Endothelial cell of umbilical vein (primary cell): ENCODE measurements around the gene PGGHG. TPM values are rescaled to one million over a fixed set of nuclear protein-coding genes. Genes with fewer than 3 reads are reported as not detected.
A peak's percentile ranks its signal among the peaks of the same experiment; 100 is the strongest.
"Not testable (repeated sequence)": the region's sequence is repeated elsewhere in the genome, so short reads cannot be mapped to it uniquely, and the experiment has no call there.

ENCODE experiments used
- BruUV-seq: library from RNA; stranded (reverse); fragments of 400-500 nt; replicated peaks from 2 replicates; lab custom pipeline; 2021; lab: Mats Ljungman, UMichigan
- CTCF ChIA-PET: fragments of 300-600, 350-600 bp; sonication (Branson Sonifier 250); formaldehyde crosslinking; loops from one replicate; lab custom pipeline; 2021; ENCODE audit warnings: antibody characterized with exemption, inconsistent platforms; lab: Charles Lee
- POLR2A ChIA-PET: fragments of 300-600, 350-600 bp; sonication (Branson Sonifier 250); formaldehyde crosslinking; loops from one replicate; lab custom pipeline; 2021; ENCODE audit warnings: antibody characterized with exemption, inconsistent platforms; lab: Charles Lee
- DNase-seq: peaks from one replicate; pipeline ENCODE4 v3.0.0-alpha.2; 2011; ENCODE audit warnings: low read depth, low spot score
- FAIRE-seq: peaks from 2 replicates; lab custom pipeline; 2011; peaks lifted over from hg19 to GRCh38; lab: Jason Lieb, UNC
- H2AFZ ChIP-seq: 2 replicates; pipeline ENCODE4 v1.6.0; 2012; ENCODE audit warnings: low read depth, low read length, control low read depth, inconsistent platforms
- H3K27ac ChIP-seq: 2 replicates; pipeline ENCODE4 v1.5.1; 2011; ENCODE audit warnings: low read depth, mild to moderate bottlenecking, control low read depth, low read length, moderate library complexity; ENCODE audit not compliant: insufficient read depth
- H3K27me3 ChIP-seq, 2 experiments: 2 replicates each; pipeline versions ENCODE4 v1.6.0 to v1.6.1; 2011; ENCODE audit warnings: low read length in 2 of 2, mixed read lengths in 1 of 2; ENCODE audit not compliant: control insufficient read depth in 2 of 2, insufficient read depth in 2 of 2
- H3K36me3 ChIP-seq, 2 experiments: 2 replicates in 1 of 2; 3 replicates in 1 of 2; pipeline ENCODE4 v1.5.1; 2011; ENCODE audit warnings: low read length in 2 of 2, mild to moderate bottlenecking in 1 of 2, moderate library complexity in 1 of 2; ENCODE audit not compliant: control insufficient read depth in 2 of 2, insufficient read depth in 2 of 2; ENCODE audit errors: extremely low read depth in 1 of 2
- H3K4me1 ChIP-seq: 3 replicates; pipeline ENCODE4 v1.5.1; 2011; ENCODE audit warnings: mild to moderate bottlenecking, low read length; ENCODE audit not compliant: control insufficient read depth, insufficient read depth; ENCODE audit errors: extremely low read depth
- H3K4me2 ChIP-seq: 2 replicates; pipeline ENCODE4 v1.6.1; 2011; ENCODE audit warnings: low read length, control low read depth, mixed read lengths; ENCODE audit not compliant: insufficient read depth
- H3K4me3 ChIP-seq, 3 experiments: fragments of 200-600 bp in 1 of 3; sonication (generic), shearing (Covaris generic) in 1 of 3; replicated peaks in 1 of 3; 2 replicates each; pipeline ENCODE4 v1.5.1; 2011 to 2016; ENCODE audit warnings: control low read depth in 3 of 3, low read length in 3 of 3, mild to moderate bottlenecking in 2 of 3, inconsistent platforms in 1 of 3, low read depth in 1 of 3, moderate library complexity in 1 of 3; ENCODE audit not compliant: insufficient read depth in 1 of 3
- H3K79me2 ChIP-seq: 2 replicates; pipeline ENCODE4 v1.6.0; 2012; ENCODE audit warnings: low read length, inconsistent platforms; ENCODE audit not compliant: control insufficient read depth, insufficient read depth
- H3K9ac ChIP-seq: replicated peaks from 2 replicates; pipeline ENCODE3; 2011; ENCODE audit warnings: low read length, control low read depth; ENCODE audit not compliant: insufficient read depth; ENCODE audit errors: extremely low read depth
- H3K9me1 ChIP-seq: replicated peaks from 3 replicates; pipeline ENCODE4 v1.6.0; 2011; ENCODE audit warnings: mild to moderate bottlenecking, low read length; ENCODE audit not compliant: control insufficient read depth, insufficient read depth; ENCODE audit errors: extremely low read depth
- H3K9me3 ChIP-seq: replicated peaks from 2 replicates; pipeline ENCODE4 v1.5.1; 2012; ENCODE audit warnings: low read length, inconsistent platforms; ENCODE audit not compliant: control insufficient read depth, insufficient read depth
- H4K20me1 ChIP-seq: replicated peaks from 2 replicates; pipeline ENCODE3; 2011; ENCODE audit warnings: mild to moderate bottlenecking, low read length; ENCODE audit not compliant: control insufficient read depth, insufficient read depth; ENCODE audit errors: extremely low read depth
- POLR2A ChIP-seq: IDR thresholded peaks from 2 replicates; pipeline ENCODE4 v1.6.1; 2012; ENCODE audit warnings: low read depth, mild to moderate bottlenecking, control low read depth, low read length
- dilution Hi-C: fragments of 300-500 bp; cut with MboI; formaldehyde crosslinking; loops from one replicate; pipeline ENCODE4 v1.15.0; 2019; ENCODE audit warnings: low sequenced_read_pairs; ENCODE audit not compliant: extremely low pct_ligation_motif_present
- intact Hi-C: fragments of 100-400 bp; cut with micrococcal nuclease; formaldehyde crosslinking; loops from one replicate; pipeline ENCODE4 v1.10.0; 2022
- polyA plus RNA-seq, 4 experiments: library from polyadenylated mRNA; depleted of rRNA in 3 of 4; stranded (reverse) in 3 of 4; unstranded in 1 of 4; fragments of >200 nt; gene quantifications; 2 replicates each; pipeline versions ENCODE4 v1.2.1 to v1.2.3, GENCODE V29; 2011 to 2012; ENCODE audit warnings: missing spikeins in 1 of 4
- total RNA-seq: library from RNA; stranded (reverse); gene quantifications from 2 replicates; pipeline ENCODE4 v1.2.3, GENCODE V29; 2021

The PGGHG gene
- total and polyA plus RNA-seq, 2 donors (not counting 3 experiments of a cell fraction or from before 2014, with no cell fraction given): 31.6 to 42.4 TPM

DNA sequence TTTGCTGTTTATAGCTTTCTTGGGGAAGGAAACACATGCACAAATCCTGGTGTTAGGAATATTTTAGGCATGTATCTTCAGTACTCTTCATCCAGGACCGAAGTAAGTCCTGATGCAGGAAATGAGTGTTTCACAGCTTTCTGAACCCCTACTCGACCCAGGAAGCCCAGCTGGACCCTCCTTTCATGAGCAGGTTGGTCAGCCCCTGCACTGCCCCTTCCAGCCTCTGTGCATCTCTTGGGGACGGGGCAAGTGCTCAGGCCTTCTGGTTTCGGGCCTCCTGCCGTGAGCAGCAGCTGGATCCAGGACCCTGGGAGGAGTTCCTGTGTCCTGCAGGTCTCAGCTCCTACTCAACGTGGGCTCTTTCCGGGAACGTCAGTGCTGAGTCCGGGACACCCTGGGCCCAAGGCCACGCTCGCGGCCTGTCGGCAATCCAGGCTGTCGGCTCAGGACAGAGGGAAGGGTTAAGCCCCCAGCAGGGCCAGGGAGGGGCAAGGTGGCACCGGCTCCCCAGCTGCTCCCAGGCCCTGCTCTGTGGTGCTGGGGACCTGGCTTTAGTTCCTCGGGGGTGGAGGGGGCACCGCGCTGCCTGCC is 21.1 kb downstream of the PGGHG start:
- CTCF ChIA-PET: interaction anchor here (1.7 to 1.9 kb wide), 2 partner anchors 59 to 139 kb away, joined by 8 to 10 read pairs; no protein-coding TSS in a partner anchor
- Histone ChIP-seq H3K9ac (peak overlapping the region; percentile 7), H3K4me2 (peak overlapping the region; percentile 84), H3K4me1 (peaks cover 17% of the 10 kb centered on the region), H3K79me2 (peaks cover 13% of the 10 kb centered on the region), H3K4me3 (peak overlapping the region; percentile 49 to 70 (median 55))
- intact Hi-C loops: loop anchor here (5.0 kb wide), 3 partner anchors 73 to 207 kb away; partner anchors contain the start of genes BET1L, PSMD13, RIC8A and SIRT3
- H3K27me3 ChIP-seq, H3K9me3 ChIP-seq, BruUV-seq, H3K36me3 ChIP-seq, dilution Hi-C loops, POLR2A ChIA-PET, H2AFZ ChIP-seq, H4K20me1 ChIP-seq, DNase-seq, H3K9me1 ChIP-seq, H3K27ac ChIP-seq: not testable (repeated sequence)
- FAIRE-seq: peak; percentile 96
- TF ChIP-seq POLR2A: peak; percentile 32

GRCh38 chr11:311013-311748 is 22.3 kb downstream of the PGGHG start:
- Histone ChIP-seq H3K4me3 (peak overlapping the region in 1 of 3 experiments; percentile 26), H3K27me3 (peaks cover 10 to 14% of the 10 kb centered on the region in 2 experiments), H3K79me2 (peaks cover 13% of the 10 kb centered on the region), H3K4me1 (peaks cover 17% of the 10 kb centered on the region)
- H3K27ac ChIP-seq, H3K4me2 ChIP-seq, H3K36me3 ChIP-seq, POLR2A ChIA-PET, intact Hi-C loops, H4K20me1 ChIP-seq, H3K9me1 ChIP-seq, dilution Hi-C loops, H2AFZ ChIP-seq, H3K9ac ChIP-seq, DNase-seq, CTCF ChIA-PET, BruUV-seq, H3K9me3 ChIP-seq: not testable (repeated sequence)
- FAIRE-seq: peak; percentile 97
